HG02571 (cell line): Measurements from ENCODE around the gene ZBTB8B.

Source experiments
- ATAC-seq: cut with Tn5 transposase; IDR thresholded peaks from one replicate; pipeline ENCODE4 v1.9.1; 2021; ENCODE audit warnings: mild to moderate bottlenecking, moderate library complexity; ENCODE audit not compliant: unreplicated experiment

Gene ZBTB8B

DNA sequence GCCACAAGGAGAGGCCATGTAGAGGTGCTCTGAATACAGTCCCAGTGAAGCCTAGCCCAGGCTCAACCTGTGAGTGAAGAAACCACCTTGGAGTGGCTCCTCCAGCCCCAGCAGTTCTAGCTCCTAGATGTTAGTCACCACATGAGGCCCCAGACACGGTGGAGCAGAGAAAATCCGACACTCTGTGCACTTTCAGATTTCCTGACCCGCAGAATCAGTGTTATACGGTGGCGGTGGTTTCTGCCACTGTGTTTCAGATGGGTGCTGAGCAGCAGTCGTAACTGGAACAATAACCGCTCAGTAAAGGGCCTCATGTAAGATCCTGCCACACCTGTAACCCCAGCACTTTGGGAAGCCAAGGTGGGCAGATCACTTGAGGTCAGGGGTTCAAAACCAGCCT, 38.3 kb downstream of the ZBTB8B start:
- no peak for ATAC-seq

GRCh38 chr1:32507021-32507420, 42.1 kb downstream of the ZBTB8B start:
- no peak for ATAC-seq

- no peak for ATAC-seq
Observed at GRCh38 chr1:32508761-32509160, 43.9 kb downstream of the ZBTB8B start.

- no peak for ATAC-seq
Observed at GRCh38 chr1:32509939-32510338, 45.1 kb downstream of the ZBTB8B start.
